GM23248 (cell line): ENCODE measurements around the gene KBTBD13. TPM values are rescaled to one million over a fixed set of nuclear protein-coding genes. Genes with fewer than 3 reads are reported as not detected.
A peak's percentile ranks its signal among the peaks of the same experiment; 100 is the strongest.

Experiments used
- DNase-seq: peaks from one replicate; pipeline ENCODE4 v3.0.0-alpha.2; 2015
- H2AFZ ChIP-seq: fragments of 200-600 bp; sonication (generic); 2 replicates; pipeline ENCODE4 v1.6.1; 2016; ENCODE audit warnings: antibody characterized with exemption
- H3F3A ChIP-seq: fragments of 200-600 bp; sonication (generic); 2 replicates; pipeline ENCODE4 v1.6.1; 2016; ENCODE audit warnings: mild to moderate bottlenecking, antibody characterized with exemption, mixed run types; ENCODE audit not compliant: insufficient read depth
- H3K27ac ChIP-seq: fragments of 200-600 bp; sonication (generic); 2 replicates; pipeline ENCODE4 v1.5.1; 2016; ENCODE audit warnings: mild to moderate bottlenecking
- H3K27me3 ChIP-seq: fragments of 200-600 bp; sonication (generic); replicated peaks from 2 replicates; pipeline ENCODE4 v1.6.1; 2016; ENCODE audit warnings: mild to moderate bottlenecking; ENCODE audit not compliant: insufficient read depth
- H3K36me3 ChIP-seq: fragments of 200-600 bp; sonication (generic); 2 replicates; pipeline ENCODE4 v1.6.1; 2016; ENCODE audit warnings: low read depth, mild to moderate bottlenecking
- H3K4me1 ChIP-seq: fragments of 200-600 bp; sonication (generic); 2 replicates; pipeline ENCODE4 v1.6.1; 2016; ENCODE audit warnings: mild to moderate bottlenecking; ENCODE audit not compliant: insufficient read depth
- H3K4me2 ChIP-seq: fragments of 200-600 bp; sonication (generic); one replicate; pipeline ENCODE4 v1.6.1; 2016; ENCODE audit warnings: mild to moderate bottlenecking; ENCODE audit not compliant: unreplicated experiment
- H3K4me3 ChIP-seq: fragments of 200-600 bp; sonication (generic); 2 replicates; pipeline ENCODE4 v1.5.1; 2016; ENCODE audit warnings: mild to moderate bottlenecking
- H3K79me2 ChIP-seq: fragments of 200-600 bp; sonication (generic); 2 replicates; pipeline ENCODE4 v1.6.1; 2016; ENCODE audit warnings: mild to moderate bottlenecking; ENCODE audit not compliant: insufficient read depth
- H3K9ac ChIP-seq: fragments of 200-600 bp; sonication (generic); 2 replicates; pipeline ENCODE4 v1.6.1; 2016; ENCODE audit warnings: mild to moderate bottlenecking
- H3K9me2 ChIP-seq: fragments of 200-600 bp; sonication (generic); 2 replicates; pipeline ENCODE4 v1.6.1; 2016; ENCODE audit warnings: mixed run types, mild to moderate bottlenecking, moderate library complexity; ENCODE audit not compliant: insufficient read depth
- H3K9me3 ChIP-seq: fragments of 200-600 bp; sonication (generic); one replicate; pipeline ENCODE4 v1.6.1; 2017; ENCODE audit warnings: low read depth
- H4K20me1 ChIP-seq: fragments of 200-600 bp; sonication (generic); 2 replicates; pipeline ENCODE4 v1.6.0; 2016; ENCODE audit not compliant: insufficient read depth
- EZH2 ChIP-seq: fragments of 200-600 bp; sonication (generic); IDR thresholded peaks from 2 replicates; pipeline ENCODE4 v1.6.1; 2018; ENCODE audit warnings: antibody characterized with exemption, mild to moderate bottlenecking; ENCODE audit not compliant: insufficient read depth, poor library complexity, severe bottlenecking
- EZH2phosphoT487 ChIP-seq: fragments of 200-600 bp; sonication (generic); IDR thresholded peaks from 2 replicates; pipeline ENCODE4 v1.6.1; 2018; ENCODE audit warnings: antibody characterized with exemption, moderate library complexity, mild to moderate bottlenecking, low read depth; ENCODE audit not compliant: insufficient read depth
- WGBS, 2 experiments: methylation state at CpG; one replicate each; pipeline ENCODE4 v1.1.6; 2015 to 2017; ENCODE audit warnings: low lambda C conversion rate in 2 of 2, low coverage in 1 of 2; ENCODE audit errors: missing lambda C conversion rate in 2 of 2; 5-methylcytosine and 5-hydroxymethylcytosine counted together
- in situ Hi-C: fragments of 300-500 bp; cut with MboI; formaldehyde crosslinking; loops from 2 replicates; pipeline ENCODE4 v1.15.0; 2020
- polyA plus RNA-seq: library from polyadenylated mRNA; unstranded; fragments of >200 nt; fragmentation: Nextera tagmentation; extraction: Ambion mirVana; gene quantifications from 2 replicates; pipeline ENCODE4 v1.2.1, GENCODE V29; 2016
- total RNA-seq: library from RNA; depleted of rRNA; stranded (reverse); fragments of >200 nt; shearing (Covaris generic); gene quantifications from 2 replicates; pipeline ENCODE4 v1.2.3, GENCODE V29; 2014

KBTBD13 gene
- total and polyA plus RNA-seq, 2 experiments from 2014 or later, result not detected

DNA sequence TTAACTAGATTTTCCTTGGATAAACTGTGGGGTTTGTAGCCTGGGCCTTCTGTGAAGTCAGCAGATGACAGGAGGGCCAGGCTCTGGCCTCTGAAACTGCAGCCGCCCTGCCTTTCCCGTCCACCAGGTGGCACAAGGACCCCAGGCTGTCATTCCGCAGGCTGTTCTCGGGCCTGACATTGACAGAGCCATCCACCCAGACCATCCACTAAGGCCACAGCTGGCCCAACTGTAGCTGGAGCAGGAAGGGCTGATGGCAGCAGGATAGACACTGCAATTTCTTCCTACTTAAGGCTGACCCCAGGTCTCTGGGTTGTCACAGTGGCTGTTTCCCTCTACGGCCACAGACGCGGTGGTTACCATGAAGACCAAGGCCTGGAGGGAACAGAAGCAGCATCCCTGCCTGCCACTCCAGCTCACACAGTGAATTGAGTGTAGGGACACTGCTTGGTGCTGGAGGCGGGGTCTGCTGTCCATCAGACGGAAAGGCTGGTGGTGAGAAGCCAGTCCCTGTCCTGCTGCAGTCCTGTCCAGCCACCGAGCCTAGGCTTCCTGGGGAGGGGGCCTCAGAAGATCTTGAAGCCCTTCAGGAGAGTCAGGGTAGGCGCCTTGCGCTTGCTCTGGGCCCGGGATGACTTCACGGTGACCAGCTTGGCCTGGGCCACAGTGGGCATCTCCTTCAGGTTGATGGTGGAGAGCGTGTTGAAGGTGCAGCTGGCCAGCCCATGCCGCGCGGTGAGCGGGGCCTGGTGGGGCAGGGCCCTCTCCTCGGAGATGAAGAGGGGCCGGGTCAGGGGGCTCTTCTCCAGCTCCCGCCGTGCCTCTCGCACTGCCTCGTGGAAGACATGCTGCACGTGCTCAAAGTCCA, 22.0 kb upstream of the KBTBD13 start:
- no peaks in the 10 kb centered on the region for H3K9me2 ChIP-seq
- H3K36me3 ChIP-seq, result no peaks in the 10 kb centered on the region
- H3K4me1 ChIP-seq, result peaks cover 2% of the 10 kb centered on the region; the same call in 1 of the 2 replicates
- H3K9ac ChIP-seq, result no peak overlapping the region
- in situ Hi-C loops, result no loop called here
- 64 to 68% methylated on average over 25 to 26 of the region's 26 CpGs for WGBS, 2 experiments
- no peaks in the 10 kb centered on the region for H3K27me3 ChIP-seq
- no peak overlapping the region for H3K27ac ChIP-seq
- no peak overlapping the region for H3K4me2 ChIP-seq
- H3K4me3 ChIP-seq, result no peak overlapping the region
- H4K20me1 ChIP-seq, result no peaks in the 10 kb centered on the region
- no peaks in the 10 kb centered on the region for H3K9me3 ChIP-seq
- no peaks in the 10 kb centered on the region; the same call in none of the 2 replicates for H3F3A ChIP-seq
- TF ChIP-seq EZH2phosphoT487, result no peak
- TF ChIP-seq EZH2, result no peak
- no peaks in the 10 kb centered on the region for H3K79me2 ChIP-seq
- H2AFZ ChIP-seq, result no peak overlapping the region
- peak; percentile 82 for DNase-seq

DNA sequence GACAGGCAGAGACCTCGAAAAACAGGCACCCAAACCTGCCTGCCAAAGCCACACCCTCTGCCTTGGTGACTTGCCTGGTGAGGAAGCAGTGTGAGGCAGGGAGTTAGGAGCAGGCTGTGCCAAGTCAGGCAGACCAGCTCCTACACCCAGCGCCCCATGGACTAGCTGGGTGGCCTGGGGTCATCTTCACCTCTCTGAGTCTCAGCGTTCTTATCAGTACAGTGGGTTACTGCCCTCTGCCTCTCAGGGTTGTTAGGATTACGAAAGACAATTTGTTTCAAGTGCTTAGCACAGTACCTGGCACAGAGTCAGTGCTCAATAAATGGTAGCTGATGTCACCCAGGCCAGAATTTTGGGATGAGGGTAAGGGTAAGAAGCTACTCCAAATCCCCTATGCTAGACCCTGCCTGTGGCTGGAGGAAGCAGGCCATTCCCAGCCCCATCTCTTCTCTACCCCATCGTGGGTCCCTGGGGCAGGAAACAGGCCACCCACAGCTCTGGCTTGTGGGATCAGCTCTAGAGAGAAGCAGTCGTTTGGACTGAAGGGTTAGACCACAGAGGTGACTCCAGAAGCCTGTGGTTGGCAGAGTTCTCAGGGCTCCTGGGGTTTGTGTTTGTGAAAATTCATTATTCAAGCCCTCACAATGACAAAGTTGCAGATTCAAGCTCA, 21.2 kb upstream of the KBTBD13 start:
- in situ Hi-C loops, result no loop called here
- Histone ChIP-seq H3K27me3 (no peaks in the 10 kb centered on the region), H3K4me1 (no peaks in the 10 kb centered on the region), H3F3A (no peaks in the 10 kb centered on the region; the same call in none of the 2 replicates), H3K79me2 (no peaks in the 10 kb centered on the region), H4K20me1 (no peaks in the 10 kb centered on the region), H3K4me3 (no peak overlapping the region), H2AFZ (no peak overlapping the region), H3K4me2 (no peak overlapping the region), H3K9me3 (no peaks in the 10 kb centered on the region), H3K27ac (no peak overlapping the region), H3K36me3 (no peaks in the 10 kb centered on the region), H3K9me2 (no peaks in the 10 kb centered on the region), H3K9ac (no peak overlapping the region)
- TF ChIP-seq EZH2, result no peak
- no peak for TF ChIP-seq EZH2phosphoT487
- peak; percentile 56 for DNase-seq
- 29 to 33% methylated on average over 6 of the region's 6 CpGs for WGBS, 2 experiments

DNA sequence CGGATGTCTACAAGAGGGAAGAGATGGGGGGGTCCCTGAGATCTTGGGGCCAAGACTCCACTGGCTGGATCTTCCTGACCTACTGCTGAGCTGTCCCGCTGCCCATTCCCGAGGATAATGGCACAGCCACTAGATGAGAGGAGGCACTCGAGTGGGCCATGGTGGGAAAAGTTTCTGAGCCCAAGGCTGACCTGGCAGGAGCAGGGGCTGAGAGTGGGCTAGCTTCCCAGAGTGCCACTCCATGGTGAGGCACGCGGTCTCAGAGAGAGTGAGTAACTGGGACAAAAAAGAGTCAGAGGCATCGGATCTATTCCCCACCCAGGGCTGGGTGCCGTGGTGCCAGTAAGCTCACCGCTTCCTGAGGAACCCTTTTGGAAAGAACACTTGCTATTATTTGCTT, 20.4 kb upstream of the KBTBD13 start:
- DNase-seq, result no peak
- H3K27ac ChIP-seq, result no peak overlapping the region
- in situ Hi-C loops, result no loop called here
- no peak overlapping the region for H3K4me3 ChIP-seq
- H4K20me1 ChIP-seq, result no peaks in the 10 kb centered on the region
- no peaks in the 10 kb centered on the region; the same call in none of the 2 replicates for H3F3A ChIP-seq
- H3K36me3 ChIP-seq, result no peaks in the 10 kb centered on the region
- no peaks in the 10 kb centered on the region for H3K9me2 ChIP-seq
- 81 to 84% methylated on average over 9 of the region's 9 CpGs for WGBS, 2 experiments
- H3K4me2 ChIP-seq, result no peak overlapping the region
- no peak overlapping the region for H2AFZ ChIP-seq
- no peaks in the 10 kb centered on the region for H3K27me3 ChIP-seq
- H3K79me2 ChIP-seq, result no peaks in the 10 kb centered on the region
- H3K9ac ChIP-seq, result no peak overlapping the region
- no peaks in the 10 kb centered on the region for H3K4me1 ChIP-seq
- TF ChIP-seq EZH2phosphoT487 (no peak), EZH2 (no peak)
- no peaks in the 10 kb centered on the region for H3K9me3 ChIP-seq

DNA sequence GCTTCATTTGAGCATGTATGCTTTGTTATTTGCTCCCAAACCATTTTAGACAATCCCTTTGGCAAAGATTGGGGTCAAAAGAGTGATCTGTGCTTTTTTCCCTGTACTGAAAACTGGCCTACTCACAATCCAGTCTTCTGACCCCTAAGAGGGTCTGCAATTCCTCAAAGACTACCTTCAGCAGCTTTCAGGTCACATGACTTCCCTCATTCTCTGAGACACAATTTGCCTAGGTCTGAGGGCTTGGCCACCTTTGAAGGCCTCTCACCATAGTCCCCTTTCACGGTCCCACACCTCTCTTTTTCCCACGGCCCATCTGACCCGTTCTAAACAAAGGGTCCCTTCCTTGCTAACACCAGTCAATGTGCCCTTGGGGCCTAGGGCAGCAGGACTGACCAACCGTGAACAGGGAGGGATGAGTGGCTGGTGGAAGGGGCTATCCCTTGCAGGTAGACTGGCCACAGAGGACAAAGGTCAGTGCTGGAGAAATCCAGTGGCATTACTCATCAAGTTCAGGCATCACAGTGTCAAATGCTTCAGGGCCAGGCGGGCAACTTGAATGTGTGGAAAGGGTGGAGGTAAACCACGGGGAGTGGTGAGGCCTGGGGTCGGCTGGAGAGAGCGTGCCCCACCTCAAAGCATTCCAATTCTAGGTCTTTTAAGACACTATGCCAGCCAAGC, 19.5 kb upstream of the KBTBD13 start:
- no peaks in the 10 kb centered on the region for H3K9me3 ChIP-seq
- no peak for DNase-seq
- H3K4me3 ChIP-seq, result no peak overlapping the region
- WGBS, 2 experiments, result 77 to 80% methylated on average over 8 of the region's 8 CpGs
- no peaks in the 10 kb centered on the region for H4K20me1 ChIP-seq
- no peak overlapping the region for H2AFZ ChIP-seq
- H3K27me3 ChIP-seq, result no peaks in the 10 kb centered on the region
- no peaks in the 10 kb centered on the region for H3K9me2 ChIP-seq
- H3K9ac ChIP-seq, result no peak overlapping the region
- in situ Hi-C loops, result no loop called here
- no peak overlapping the region for H3K4me2 ChIP-seq
- no peaks in the 10 kb centered on the region for H3K79me2 ChIP-seq
- H3K27ac ChIP-seq, result no peak overlapping the region
- no peaks in the 10 kb centered on the region for H3K4me1 ChIP-seq
- TF ChIP-seq EZH2 (no peak), EZH2phosphoT487 (no peak)
- no peaks in the 10 kb centered on the region; the same call in none of the 2 replicates for H3F3A ChIP-seq
- no peaks in the 10 kb centered on the region for H3K36me3 ChIP-seq
